HG02571 (cell line): ENCODE data around the gene PDLIM3.
"Not testable (repeated sequence)": the region's sequence is repeated elsewhere in the genome, so short reads cannot be mapped to it uniquely, and the experiment has no call there.

Experiments
- ATAC-seq: cut with Tn5 transposase; IDR thresholded peaks from one replicate; pipeline ENCODE4 v1.9.1; 2021; ENCODE audit warnings: mild to moderate bottlenecking, moderate library complexity; ENCODE audit not compliant: unreplicated experiment

Gene PDLIM3

GRCh38 chr4:185554365-185555126, 19.2 kb upstream of the PDLIM3 start:
- no peak for ATAC-seq

- no peak for ATAC-seq
Measured at GRCh38 chr4:185552254-185552653, 16.9 kb upstream of the PDLIM3 start.

GRCh38 chr4:185550933-185551332, 15.6 kb upstream of the PDLIM3 start:
- no peak for ATAC-seq

GRCh38 chr4:185549095-185549639, 13.9 kb upstream of the PDLIM3 start:
- ATAC-seq: no peak

- ATAC-seq: no peak
Measured at GRCh38 chr4:185548587-185548986, 13.3 kb upstream of the PDLIM3 start.

- no peak for ATAC-seq
Measured at GRCh38 chr4:185546335-185546734, 11.0 kb upstream of the PDLIM3 start.

- no peak for ATAC-seq
Measured at GRCh38 chr4:185542626-185543315, 7.5 kb upstream of the PDLIM3 start.

- ATAC-seq: no peak
Measured at GRCh38 chr4:185541251-185541727, 6.0 kb upstream of the PDLIM3 start.

- no peak for ATAC-seq
Measured at GRCh38 chr4:185540487-185541120, 5.3 kb upstream of the PDLIM3 start.

GRCh38 chr4:185540040-185540439, 4.7 kb upstream of the PDLIM3 start:
- ATAC-seq: no peak

GRCh38 chr4:185538806-185539205, 3.5 kb upstream of the PDLIM3 start:
- ATAC-seq: no peak

GRCh38 chr4:185536411-185536709, 1.1 kb upstream of the PDLIM3 start:
- ATAC-seq: no peak

- no peak for ATAC-seq
Measured at GRCh38 chr4:185535612-185536410, 504 bp upstream of the PDLIM3 start.

- no peak for ATAC-seq
Measured at GRCh38 chr4:185534511-185534865, 819 bp downstream of the PDLIM3 start.

- ATAC-seq: no peak
Measured at GRCh38 chr4:185532795-185533324, 2.4 kb downstream of the PDLIM3 start.

- no peak for ATAC-seq
Measured at GRCh38 chr4:185532293-185532692, 3.0 kb downstream of the PDLIM3 start.

GRCh38 chr4:185531654-185532053, 3.7 kb downstream of the PDLIM3 start:
- not testable (repeated sequence) for ATAC-seq

- ATAC-seq: no peak
Measured at GRCh38 chr4:185529413-185529812, 5.9 kb downstream of the PDLIM3 start.

- no peak for ATAC-seq
Measured at GRCh38 chr4:185524888-185525863, 10.1 kb downstream of the PDLIM3 start.

GRCh38 chr4:185523862-185524261, 11.4 kb downstream of the PDLIM3 start:
- ATAC-seq: no peak
